Thymus (tissue), 11 donors: ENCODE measurements around the gene PPM1J. TPM values are rescaled to one million over a fixed set of nuclear protein-coding genes. Genes with fewer than 3 reads are reported as not detected.

ENCODE experiments used
- DNase-seq, 9 donors: peaks; one replicate each; pipeline ENCODE4 v3.0.0-alpha.2; 2013; ENCODE audit warnings: low spot score in 9 of 9, low read depth in 6 of 9, missing footprints in 1 of 9
- H3K27ac ChIP-seq, 2 donors: one replicate each; pipeline ENCODE4 v1.5.1; 2013; ENCODE audit warnings: control low read depth in 1 of 2, low read depth in 1 of 2, low read length in 1 of 2, mild to moderate bottlenecking in 1 of 2, moderate library complexity in 1 of 2
- H3K27me3 ChIP-seq, 2 donors: one replicate each; pipeline ENCODE4 v1.5.1; 2013; ENCODE audit warnings: low read length in 1 of 2; ENCODE audit not compliant: control insufficient read depth in 2 of 2, insufficient read depth in 1 of 2
- H3K36me3 ChIP-seq, 2 donors: one replicate each; pipeline ENCODE4 v1.5.1; 2013; ENCODE audit warnings: low read length in 1 of 2, mild to moderate bottlenecking in 1 of 2, moderate library complexity in 1 of 2; ENCODE audit not compliant: control insufficient read depth in 2 of 2, insufficient read depth in 2 of 2
- H3K4me1 ChIP-seq, 2 donors: one replicate each; pipeline ENCODE4 v1.5.1; 2013; ENCODE audit warnings: low read length in 2 of 2; ENCODE audit not compliant: control insufficient read depth in 2 of 2, insufficient read depth in 2 of 2
- H3K4me3 ChIP-seq, 2 donors: one replicate each; pipeline ENCODE4 v1.5.1; 2013; ENCODE audit warnings: low read length in 2 of 2, control low read depth in 1 of 2, mild to moderate bottlenecking in 1 of 2
- H3K9me3 ChIP-seq, 2 donors: one replicate each; pipeline ENCODE4 v1.5.1; 2013; ENCODE audit warnings: low read length in 1 of 2, mild to moderate bottlenecking in 1 of 2; ENCODE audit not compliant: control insufficient read depth in 2 of 2, insufficient read depth in 1 of 2
- WGBS: extraction: QIAGEN DNeasy Blood & Tissue Kit; methylation state at CpG from one replicate; pipeline ENCODE4 v1.1.7; 2013; 5-methylcytosine and 5-hydroxymethylcytosine counted together
- polyA plus RNA-seq: library from polyadenylated mRNA; stranded (reverse); fragments of 200-250 nt; gene quantifications from one replicate; pipeline ENCODE4 v1.2.3, GENCODE V29; 2013
- total RNA-seq: library from RNA; stranded (reverse); fragments of 120-200 nt; gene quantifications from one replicate; pipeline ENCODE4 v1.2.4, GENCODE V29; 2013
- donor health status: healthy.

PPM1J gene
- total and polyA plus RNA-seq, 2 donors, result 1.7 to 8.4 TPM

DNA sequence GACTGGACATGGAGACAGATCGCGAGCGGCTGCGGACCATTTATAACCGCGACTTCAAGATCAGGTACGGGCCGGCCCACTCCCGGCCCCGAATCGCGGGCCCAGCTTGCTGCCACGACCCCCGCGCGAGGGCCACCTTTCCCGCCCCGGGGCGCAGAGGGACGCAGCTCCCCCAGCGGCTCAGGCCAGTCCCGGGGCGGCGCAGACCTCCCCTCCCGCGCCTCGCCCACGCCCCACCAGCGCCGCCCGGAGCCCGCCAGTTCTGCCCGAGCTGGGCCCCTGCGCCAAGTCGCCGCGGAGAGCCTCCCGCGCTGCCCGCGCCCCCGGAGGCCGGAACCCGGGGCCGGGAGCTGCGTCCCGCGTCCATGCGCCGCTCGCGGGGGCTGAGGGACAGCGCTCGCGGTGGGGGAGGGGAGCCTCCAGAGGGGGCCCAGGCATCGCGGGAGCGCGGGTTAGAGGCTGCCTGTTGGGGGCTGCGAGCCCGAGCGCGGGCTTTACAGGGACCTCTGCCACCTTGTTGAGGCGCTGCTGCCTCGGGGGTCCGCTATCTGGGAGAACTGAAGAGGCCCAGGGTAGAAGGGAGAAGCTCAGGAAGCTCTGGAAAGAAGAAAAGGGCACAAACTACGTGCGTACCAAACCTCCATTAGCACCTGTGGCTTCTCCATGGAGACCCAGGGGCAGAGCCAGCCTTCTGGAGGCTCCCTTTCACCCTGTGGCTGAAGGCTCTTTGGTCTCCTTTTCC lies 40.0 kb downstream of the PPM1J start:
- under 1% methylated on average over 68 of the region's 68 CpGs for WGBS
- DNase-seq, result peak in 5 of 9 donors; percentile 36 to 70 (median 44)
- peaks cover 3 to 18% of the 10 kb centered on the region in 2 donors for H3K4me1 ChIP-seq

DNA sequence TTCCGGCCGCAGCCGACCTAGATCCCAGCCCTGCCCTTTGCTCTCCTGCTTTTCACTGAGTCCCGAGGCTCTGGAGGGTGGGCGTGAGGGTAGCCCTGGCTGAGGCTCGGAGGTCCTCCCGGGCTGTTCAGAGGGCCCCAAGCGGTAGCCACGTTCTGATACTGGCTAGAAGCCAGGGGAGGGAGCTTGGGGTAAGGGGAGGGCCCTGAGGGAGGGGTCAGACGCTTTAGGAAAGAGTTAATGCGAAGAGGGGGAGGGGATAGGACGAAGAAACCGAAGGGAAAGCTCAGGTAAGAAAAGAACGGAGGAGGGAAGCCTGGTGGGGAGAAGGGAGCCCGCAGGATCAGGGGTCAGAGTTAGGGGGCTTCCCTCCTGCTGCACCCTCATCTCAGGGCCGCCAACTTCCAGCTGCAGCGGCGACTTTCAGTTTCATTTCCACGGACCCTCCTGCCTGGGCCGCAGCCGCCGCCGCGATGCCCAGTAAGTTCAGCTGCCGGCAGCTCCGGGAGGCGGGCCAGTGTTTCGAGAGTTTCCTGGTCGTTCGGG lies 40.6 kb downstream of the PPM1J start, which contains the start of gene MOV10:
TSS of gene MOV10 (plus strand) at position 220 of the 546 bp plus-strand sequence. CDS start at position 474, 254 bp downstream.
- peaks cover 5 to 22% of the 10 kb centered on the region in 2 donors for H3K36me3 ChIP-seq
- no peaks in the 10 kb centered on the region for H3K9me3 ChIP-seq
- DNase-seq, result peak in 7 of 9 donors; percentile 36 to 74 (median 50)
- H3K4me3 ChIP-seq, result peak within 1 kb of the TSS; percentile 82 to 92
- peaks cover 3 to 18% of the 10 kb centered on the region in 2 donors for H3K4me1 ChIP-seq
- 0% methylated on average over 30 of the region's 30 CpGs for WGBS
- H3K27ac ChIP-seq, result peak within 1 kb of the TSS; percentile 52 to 80
- no peaks in the 10 kb centered on the region for H3K27me3 ChIP-seq

More for the DNA sequence above, 40.0 kb downstream of the PPM1J start:
- Histone ChIP-seq H3K27ac (peak overlapping the region; percentile 52 to 80), H3K27me3 (no peaks in the 10 kb centered on the region), H3K9me3 (no peaks in the 10 kb centered on the region), H3K4me3 (peak overlapping the region; percentile 82 to 92), H3K36me3 (peaks cover 0 to 15% of the 10 kb centered on the region in 2 donors)

DNA sequence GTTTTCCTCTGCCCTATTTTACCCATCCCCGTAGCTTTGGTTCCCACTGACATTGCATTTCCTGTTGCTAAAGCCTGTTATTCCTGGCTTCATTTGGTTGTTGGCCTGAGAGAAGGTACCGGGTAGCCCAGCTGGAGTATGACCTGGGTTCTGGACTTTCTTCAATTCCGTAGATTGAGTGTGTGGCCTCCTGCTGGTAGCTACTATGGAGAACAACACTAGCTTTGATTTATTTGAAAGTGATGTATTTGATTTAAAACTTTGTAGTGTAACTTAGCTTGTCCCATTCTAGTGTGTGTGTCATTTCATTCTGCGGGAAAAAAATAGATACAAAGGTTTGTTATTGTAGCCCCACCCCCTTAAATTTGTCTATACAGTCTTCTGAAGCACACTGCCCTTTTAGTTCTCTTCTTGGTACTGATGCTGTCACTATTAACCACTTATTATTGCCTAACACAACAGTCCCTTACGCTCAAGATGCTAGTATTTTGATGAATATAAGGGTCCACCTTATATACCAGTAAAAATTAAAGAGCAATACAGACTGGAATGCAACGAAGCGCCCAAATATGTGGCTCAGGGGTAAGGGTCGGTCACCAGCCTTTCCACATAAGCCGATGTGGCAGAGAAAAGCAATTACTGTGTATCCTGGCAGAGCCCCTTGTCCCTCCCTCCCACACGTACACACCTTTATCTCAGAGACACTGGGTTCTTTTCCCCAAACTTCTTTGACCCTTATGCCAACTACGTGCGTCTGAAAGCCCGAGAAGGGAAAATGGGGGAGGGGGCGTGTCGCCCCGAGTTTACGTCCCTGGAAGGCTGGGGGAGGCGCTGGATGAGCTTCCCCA lies 41.3 kb downstream of the PPM1J start:
- DNase-seq, result peak in 2 of 9 donors; percentile 24 to 37
- Histone ChIP-seq H3K27me3 (no peaks in the 10 kb centered on the region), H3K27ac (peak overlapping the region; percentile 48 to 80), H3K9me3 (no peaks in the 10 kb centered on the region), H3K36me3 (peaks cover 6 to 27% of the 10 kb centered on the region in 2 donors), H3K4me1 (peaks cover 3 to 18% of the 10 kb centered on the region in 2 donors), H3K4me3 (peak overlapping the region; percentile 82 to 92)
- WGBS, result 20% methylated on average over 18 of the region's 18 CpGs

DNA sequence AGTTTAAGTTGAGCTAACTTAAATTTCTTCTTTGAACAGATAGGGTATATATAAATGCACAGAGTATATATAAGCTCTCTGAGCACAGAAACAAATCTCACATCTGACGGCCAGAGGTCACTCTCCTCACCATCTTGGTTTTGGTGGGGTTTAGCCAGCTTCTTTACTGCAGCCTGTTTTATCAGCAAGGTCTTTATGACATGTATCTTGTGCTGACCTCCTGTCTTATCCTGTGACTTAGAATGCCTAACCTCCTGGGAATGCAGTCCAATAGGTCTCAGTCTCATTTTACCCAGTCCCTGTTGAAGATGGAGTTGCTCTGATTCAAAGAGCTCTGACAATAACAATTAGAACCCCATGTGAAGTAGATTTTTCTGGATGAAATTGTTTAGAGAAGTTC lies 42.3 kb downstream of the PPM1J start:
- no peak for DNase-seq
- Histone ChIP-seq H3K4me1 (peaks cover 3 to 18% of the 10 kb centered on the region in 2 donors), H3K27me3 (no peaks in the 10 kb centered on the region), H3K36me3 (peaks cover 6 to 35% of the 10 kb centered on the region in 2 donors), H3K9me3 (no peaks in the 10 kb centered on the region), H3K4me3 (no peak overlapping the region), H3K27ac (no peak overlapping the region)
- 95% methylated on average over 1 of the region's 1 CpG for WGBS

DNA sequence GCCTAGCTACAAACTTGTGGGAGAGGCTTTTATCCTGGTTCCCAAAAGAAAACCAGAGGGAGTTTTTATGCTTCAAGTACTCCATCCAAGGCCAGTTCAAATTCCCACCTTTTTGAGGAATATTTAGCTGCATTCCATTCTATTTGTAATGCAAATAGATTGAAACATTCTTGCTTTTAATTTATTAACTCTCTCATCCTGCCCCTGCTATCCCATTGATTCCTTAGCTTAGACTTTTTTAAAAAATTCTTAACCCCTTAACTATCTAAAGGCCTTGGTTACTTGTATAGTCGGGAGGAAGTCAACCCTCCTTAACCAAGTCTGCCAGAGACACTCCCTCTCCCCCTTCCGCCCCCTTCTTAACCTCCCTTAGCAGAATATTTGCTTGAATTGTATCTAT lies 43.1 kb downstream of the PPM1J start:
- no peaks in the 10 kb centered on the region for H3K9me3 ChIP-seq
- H3K27ac ChIP-seq, result no peak overlapping the region
- no peak overlapping the region for H3K4me3 ChIP-seq
- H3K36me3 ChIP-seq, result peaks cover 9 to 43% of the 10 kb centered on the region in 2 donors
- no peaks in the 10 kb centered on the region for H3K27me3 ChIP-seq
- H3K4me1 ChIP-seq, result peaks cover 3 to 18% of the 10 kb centered on the region in 2 donors
- no peak for DNase-seq
- WGBS, result 96% methylated on average over 2 of the region's 2 CpGs

DNA sequence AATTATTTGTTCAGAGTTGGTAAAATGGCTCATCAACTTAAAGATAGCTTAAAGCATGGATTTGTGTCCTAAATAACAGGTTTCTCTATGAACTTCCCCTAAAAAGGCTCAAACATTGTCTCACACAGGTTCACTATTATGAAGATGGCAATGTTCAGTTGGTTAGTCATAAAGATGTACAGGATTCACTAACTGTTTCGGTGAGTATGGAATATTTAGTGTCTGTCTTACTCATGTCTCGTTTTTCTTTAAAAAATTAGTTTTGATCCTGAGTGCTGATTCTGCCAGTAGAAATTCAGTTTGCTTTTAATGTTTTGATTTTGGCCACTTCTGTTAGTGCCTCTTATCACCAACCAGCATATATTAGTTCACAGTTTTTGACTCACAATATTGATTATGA lies 48.2 kb downstream of the PPM1J start:
- WGBS, result 94% methylated on average over 2 of the region's 2 CpGs
- Histone ChIP-seq H3K4me1 (no peaks in the 10 kb centered on the region), H3K9me3 (no peaks in the 10 kb centered on the region), H3K36me3 (peaks cover 28 to 83% of the 10 kb centered on the region in 2 donors), H3K27me3 (no peaks in the 10 kb centered on the region), H3K27ac (no peak overlapping the region), H3K4me3 (no peak overlapping the region)
- no peak for DNase-seq

DNA sequence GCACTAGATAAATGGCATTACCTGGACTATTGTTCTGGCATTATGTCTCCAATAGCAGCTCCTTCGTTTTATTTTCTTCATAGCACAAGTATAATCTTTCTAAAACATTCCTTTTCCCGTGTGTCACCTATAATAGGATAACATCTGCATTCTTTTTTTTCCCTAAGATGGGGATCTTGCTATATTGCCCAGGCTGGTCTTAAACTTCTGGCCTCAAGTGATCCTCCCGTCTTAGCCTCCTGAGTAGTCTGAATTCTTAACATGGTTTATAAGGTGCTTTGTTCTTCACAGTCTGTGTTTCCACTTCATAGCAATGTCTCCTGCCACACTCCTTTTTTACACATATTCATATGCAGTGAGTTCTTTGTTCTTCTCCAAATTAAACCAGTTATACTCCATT lies 49.3 kb downstream of the PPM1J start:
- WGBS, result 82% methylated on average over 3 of the region's 3 CpGs
- Histone ChIP-seq H3K27ac (no peak overlapping the region), H3K36me3 (peaks cover 33 to 83% of the 10 kb centered on the region in 2 donors), H3K4me3 (no peak overlapping the region), H3K4me1 (no peaks in the 10 kb centered on the region), H3K27me3 (no peaks in the 10 kb centered on the region), H3K9me3 (no peaks in the 10 kb centered on the region)
- no peak for DNase-seq
